Activated CD4-positive, alpha-beta T cell treated with anti-CD3 and anti-CD28 coated beads, Interleukin-2, amount 50 U/mL, for 4 hours (primary cell): Measurements from ENCODE around the gene EHMT1.
"Not testable (repeated sequence)": the region's sequence is repeated elsewhere in the genome, so short reads cannot be mapped to it uniquely, and the experiment has no call there.

Experiments
- DNase-seq, 2 experiments: peaks; one replicate each; pipeline ENCODE4 v3.0.0-alpha.2; 2020

The EHMT1 gene

GRCh38 chr9:137723356-137723755, 104.6 kb downstream of the EHMT1 start:
- DNase-seq = not testable (repeated sequence)

GRCh38 chr9:137723783-137724445, 105.1 kb downstream of the EHMT1 start:
- DNase-seq = peak; percentile 13 to 15

GRCh38 chr9:137724818-137725240, 106.0 kb downstream of the EHMT1 start:
- no peak for DNase-seq

- DNase-seq = no peak
Observed at GRCh38 chr9:137725598-137725997, 106.8 kb downstream of the EHMT1 start.

- not testable (repeated sequence) for DNase-seq
Observed at GRCh38 chr9:137726336-137726735, 107.5 kb downstream of the EHMT1 start.

- DNase-seq = no peak
Observed at GRCh38 chr9:137726764-137727163, 108.0 kb downstream of the EHMT1 start.

GRCh38 chr9:137727716-137728115, 108.9 kb downstream of the EHMT1 start:
- no peak for DNase-seq

GRCh38 chr9:137728444-137729311, 109.9 kb downstream of the EHMT1 start:
- DNase-seq = no peak

- DNase-seq = no peak
Observed at GRCh38 chr9:137731216-137731946, 112.6 kb downstream of the EHMT1 start.

GRCh38 chr9:137731947-137732813, 113.4 kb downstream of the EHMT1 start:
- DNase-seq = no peak

- no peak for DNase-seq
Observed at GRCh38 chr9:137733429-137733828, 114.6 kb downstream of the EHMT1 start.

- no peak for DNase-seq
Observed at GRCh38 chr9:137734181-137734580, 115.4 kb downstream of the EHMT1 start.

- not testable (repeated sequence) for DNase-seq
Observed at GRCh38 chr9:137738182-137738696, 119.4 kb downstream of the EHMT1 start.

GRCh38 chr9:137738703-137739102, 119.9 kb downstream of the EHMT1 start:
- DNase-seq = no peak

GRCh38 chr9:137739371-137740309, 120.8 kb downstream of the EHMT1 start:
- DNase-seq = no peak

- DNase-seq = no peak
Observed at GRCh38 chr9:137740312-137740711, 121.5 kb downstream of the EHMT1 start.

GRCh38 chr9:137741330-137741729, 122.5 kb downstream of the EHMT1 start:
- DNase-seq = no peak

GRCh38 chr9:137742698-137743097, 123.9 kb downstream of the EHMT1 start:
- DNase-seq = no peak

- no peak for DNase-seq
Observed at GRCh38 chr9:137743695-137744094, 124.9 kb downstream of the EHMT1 start.

- no peak for DNase-seq
Observed at GRCh38 chr9:137744632-137745183, 125.9 kb downstream of the EHMT1 start.

- DNase-seq = peak in 1 of 2 experiments; percentile 24
Observed at GRCh38 chr9:137745541-137745991, 126.8 kb downstream of the EHMT1 start.
